Tibial artery (tissue), 4 donors: Measurements from ENCODE around the gene MND1.

Source experiments
- DNase-seq, 2 donors: peaks; one replicate each; pipeline ENCODE4 v3.0.0-alpha.2; 2019
- H3K27ac ChIP-seq, 2 donors: fragments of 200-600 bp; sonication (generic) in 1 of 2; 1 replicate in 1 of 2; 2 replicates in 1 of 2; pipeline ENCODE4 v1.5.1; 2018 to 2019; ENCODE audit warnings: mild to moderate bottlenecking in 1 of 2
- H3K27me3 ChIP-seq, 2 donors: fragments of 200-600 bp; sonication (generic) in 1 of 2; one replicate each; pipeline versions ENCODE4 v1.5.1 to v1.6.0; 2016 to 2019
- H3K36me3 ChIP-seq, 3 donors: fragments of 200-600 bp; sonication (generic) in 2 of 3; one replicate each; pipeline ENCODE4 v1.5.1; 2016 to 2019; ENCODE audit warnings: mild to moderate bottlenecking in 2 of 3
- H3K4me1 ChIP-seq, 4 donors: fragments of 200-600 bp; sonication (generic) in 2 of 4; 1 replicate in 3 of 4; 2 replicates in 1 of 4; pipeline ENCODE4 v1.5.1; 2016 to 2019
- H3K4me3 ChIP-seq, 2 donors: fragments of 200-600 bp; sonication (generic) in 1 of 2; 1 replicate in 1 of 2; 2 replicates in 1 of 2; pipeline ENCODE4 v1.5.1; 2018 to 2019; ENCODE audit warnings: mild to moderate bottlenecking in 2 of 2
- H3K9me3 ChIP-seq, 3 donors: fragments of 200-600 bp; sonication (generic) in 1 of 3; one replicate each; pipeline ENCODE4 v1.5.1; 2016 to 2019
- intact Hi-C: fragments of 100-400 bp; cut with DNase I; formaldehyde crosslinking; loops from one replicate; pipeline ENCODE4 v1.15.0; 2023; ENCODE audit warnings: low total_unique reads
- TF ChIP-seq, protein P1 (sequence below), 2 experiments: fragments of 200-600 bp in 1 of 2; fragments of 450-650 bp in 1 of 2; IDR thresholded peaks; one replicate each; pipeline ENCODE4 v1.5.1; 2017 to 2019; ENCODE audit warnings: antibody characterized with exemption in 2 of 2, mild to moderate bottlenecking in 1 of 2, moderate library complexity in 1 of 2

Gene MND1

DNA sequence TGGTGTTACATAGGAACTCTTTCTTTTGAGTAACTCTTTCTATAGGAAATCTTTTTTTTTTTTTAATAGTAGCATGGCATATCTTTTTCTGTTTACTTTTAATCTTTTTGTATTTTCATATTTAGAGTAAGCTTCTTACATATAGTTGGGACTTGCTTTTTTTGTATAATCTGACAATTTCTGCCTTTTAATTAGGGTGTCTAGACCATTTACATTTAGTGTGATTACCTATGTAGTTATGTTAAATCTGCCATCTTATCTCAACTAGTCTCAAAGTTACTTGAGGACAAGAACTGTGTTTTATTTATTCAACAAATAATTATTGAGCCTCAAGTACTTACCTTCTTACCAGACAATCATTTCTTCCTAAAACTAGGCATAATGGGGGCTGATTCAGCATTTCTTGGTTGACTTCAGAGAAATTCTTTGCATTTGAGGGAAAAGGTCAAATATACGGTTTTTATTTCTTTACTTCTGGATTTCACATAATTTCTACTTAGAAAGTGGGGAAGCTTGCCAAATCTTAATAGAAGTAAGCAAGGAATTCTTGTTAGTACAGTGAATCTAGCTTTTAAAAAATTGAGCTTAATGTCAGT, 28.6 kb downstream of the MND1 start:
- TF ChIP-seq, protein P1, sequence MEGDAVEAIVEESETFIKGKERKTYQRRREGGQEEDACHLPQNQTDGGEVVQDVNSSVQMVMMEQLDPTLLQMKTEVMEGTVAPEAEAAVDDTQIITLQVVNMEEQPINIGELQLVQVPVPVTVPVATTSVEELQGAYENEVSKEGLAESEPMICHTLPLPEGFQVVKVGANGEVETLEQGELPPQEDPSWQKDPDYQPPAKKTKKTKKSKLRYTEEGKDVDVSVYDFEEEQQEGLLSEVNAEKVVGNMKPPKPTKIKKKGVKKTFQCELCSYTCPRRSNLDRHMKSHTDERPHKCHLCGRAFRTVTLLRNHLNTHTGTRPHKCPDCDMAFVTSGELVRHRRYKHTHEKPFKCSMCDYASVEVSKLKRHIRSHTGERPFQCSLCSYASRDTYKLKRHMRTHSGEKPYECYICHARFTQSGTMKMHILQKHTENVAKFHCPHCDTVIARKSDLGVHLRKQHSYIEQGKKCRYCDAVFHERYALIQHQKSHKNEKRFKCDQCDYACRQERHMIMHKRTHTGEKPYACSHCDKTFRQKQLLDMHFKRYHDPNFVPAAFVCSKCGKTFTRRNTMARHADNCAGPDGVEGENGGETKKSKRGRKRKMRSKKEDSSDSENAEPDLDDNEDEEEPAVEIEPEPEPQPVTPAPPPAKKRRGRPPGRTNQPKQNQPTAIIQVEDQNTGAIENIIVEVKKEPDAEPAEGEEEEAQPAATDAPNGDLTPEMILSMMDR (IDR thresholded peaks at IDR 0.05) = no peak
- no peak overlapping the region for H3K4me3 ChIP-seq
- H3K4me1 ChIP-seq = peaks cover 0 to 5% (median 0%) of the 10 kb centered on the region in 4 donors
- H3K36me3 ChIP-seq = no peaks in the 10 kb centered on the region
- DNase-seq = no peak
- H3K27ac ChIP-seq = no peak overlapping the region
- intact Hi-C loops = no loop called here
- peaks cover 0 to 5% (median 0%) of the 10 kb centered on the region in 3 donors for H3K9me3 ChIP-seq
- H3K27me3 ChIP-seq = no peaks in the 10 kb centered on the region

DNA sequence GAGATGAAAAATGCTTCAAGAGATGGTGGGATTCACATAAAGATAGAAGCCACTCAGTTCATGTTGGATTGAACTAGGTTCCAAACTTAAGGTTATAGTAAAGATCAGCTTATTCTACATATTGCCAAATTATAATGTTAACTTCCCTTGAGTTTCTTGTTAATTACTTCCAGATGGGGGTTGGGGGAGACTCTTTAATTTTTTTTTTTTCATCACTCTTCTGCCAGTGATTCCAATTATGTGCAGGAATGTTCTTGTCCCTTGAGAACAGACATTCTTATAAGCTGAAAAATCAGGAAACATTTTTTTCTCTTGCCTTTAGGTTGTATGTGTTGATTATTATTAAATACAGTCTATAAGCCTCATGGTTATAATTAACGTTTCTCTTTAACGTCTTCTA, 30.0 kb downstream of the MND1 start:
- TF ChIP-seq, protein P1 (IDR thresholded peaks at IDR 0.05) = no peak
- Histone ChIP-seq H3K4me3 (no peak overlapping the region), H3K27me3 (no peaks in the 10 kb centered on the region), H3K4me1 (peaks cover 0 to 5% (median 0%) of the 10 kb centered on the region in 4 donors), H3K9me3 (peaks cover 0 to 5% (median 0%) of the 10 kb centered on the region in 3 donors), H3K36me3 (no peaks in the 10 kb centered on the region), H3K27ac (no peak overlapping the region)
- intact Hi-C loops = no loop called here
- no peak for DNase-seq

DNA sequence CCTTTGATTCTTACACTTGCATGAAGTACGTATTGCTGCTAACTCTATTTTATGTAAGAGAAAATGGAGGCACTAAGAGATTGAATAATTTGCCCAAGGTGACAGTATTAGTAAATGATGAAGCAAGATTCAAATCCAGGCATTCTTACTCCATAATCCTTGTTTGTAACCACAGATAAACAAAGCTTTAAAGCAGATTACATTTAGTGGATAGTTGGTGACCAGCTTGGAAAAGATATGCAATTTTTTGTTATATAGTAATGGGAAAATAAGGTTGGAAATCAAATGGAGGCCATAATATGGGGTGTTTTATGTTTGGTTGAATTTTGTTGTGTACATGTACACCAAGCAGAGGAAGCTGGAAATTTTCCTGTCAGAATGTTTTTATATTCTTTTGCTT, 30.8 kb downstream of the MND1 start:
- intact Hi-C loops = no loop called here

DNA sequence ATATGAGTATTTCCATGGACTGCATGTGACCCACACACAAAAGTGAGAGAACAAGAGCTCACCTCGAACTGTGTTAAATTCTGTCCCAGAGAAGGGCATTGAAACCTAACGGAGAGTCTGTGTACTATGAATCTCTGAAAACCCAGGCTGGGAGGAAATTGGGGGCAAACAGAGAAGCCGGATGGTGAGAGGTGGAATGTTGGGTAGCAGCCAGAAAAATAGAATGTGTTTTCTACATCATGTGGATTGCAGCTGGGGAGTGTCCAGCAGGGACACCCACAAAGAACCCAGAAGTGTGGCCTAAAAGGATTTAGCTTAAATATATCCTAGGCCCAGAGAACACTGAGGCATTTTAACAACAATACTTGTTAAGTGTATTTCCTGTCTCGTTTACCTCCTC, 38.6 kb downstream of the MND1 start:
- no peak overlapping the region for H3K4me3 ChIP-seq
- peaks cover 0 to 6% (median 0%) of the 10 kb centered on the region in 4 donors for H3K4me1 ChIP-seq
- H3K27me3 ChIP-seq = no peaks in the 10 kb centered on the region
- H3K9me3 ChIP-seq = no peaks in the 10 kb centered on the region
- no peaks in the 10 kb centered on the region for H3K36me3 ChIP-seq
- no peak for DNase-seq
- intact Hi-C loops = no loop called here
- peak overlapping the region in 1 of 2 donors; percentile 21 for H3K27ac ChIP-seq
- TF ChIP-seq, protein P1 (IDR thresholded peaks at IDR 0.05) = no peak

More for the DNA sequence above, 30.8 kb downstream of the MND1 start:
- Histone ChIP-seq H3K27me3 (no peaks in the 10 kb centered on the region), H3K4me1 (peaks cover 0 to 5% (median 0%) of the 10 kb centered on the region in 4 donors), H3K4me3 (no peak overlapping the region), H3K36me3 (no peaks in the 10 kb centered on the region), H3K9me3 (peaks cover 0 to 5% (median 0%) of the 10 kb centered on the region in 3 donors), H3K27ac (no peak overlapping the region)
- TF ChIP-seq, protein P1 (IDR thresholded peaks at IDR 0.05) = no peak
- DNase-seq = no peak

DNA sequence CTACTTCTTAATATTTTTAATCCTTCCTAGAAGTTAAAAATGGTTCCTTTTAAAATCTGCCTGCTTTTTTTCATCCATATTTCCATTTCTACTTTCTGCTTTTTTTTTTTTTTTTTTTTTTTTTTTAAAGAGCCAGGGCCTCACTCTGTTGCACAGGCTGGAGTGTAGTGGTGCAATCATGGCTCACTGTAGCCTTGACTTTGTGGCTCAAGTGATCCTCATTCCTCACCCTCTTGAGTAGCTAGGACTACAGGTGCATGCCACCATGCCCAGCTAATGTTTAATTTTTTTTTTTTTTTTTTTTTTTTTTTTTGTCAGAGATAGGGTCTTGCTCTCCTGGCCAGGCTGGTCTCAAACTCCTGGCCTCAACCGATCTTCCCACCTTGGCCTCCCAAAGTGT, 39.7 kb downstream of the MND1 start:
- peaks cover 0 to 6% (median 0%) of the 10 kb centered on the region in 4 donors for H3K4me1 ChIP-seq
- H3K27ac ChIP-seq = no peak overlapping the region
- H3K36me3 ChIP-seq = no peaks in the 10 kb centered on the region
- TF ChIP-seq, protein P1 (IDR thresholded peaks at IDR 0.05) = no peak
- no peaks in the 10 kb centered on the region for H3K9me3 ChIP-seq
- no peaks in the 10 kb centered on the region for H3K27me3 ChIP-seq
- DNase-seq = no peak
- H3K4me3 ChIP-seq = no peak overlapping the region
- intact Hi-C loops = no loop called here
